ENCODE measurements around the gene TMPRSS6.

DNA sequence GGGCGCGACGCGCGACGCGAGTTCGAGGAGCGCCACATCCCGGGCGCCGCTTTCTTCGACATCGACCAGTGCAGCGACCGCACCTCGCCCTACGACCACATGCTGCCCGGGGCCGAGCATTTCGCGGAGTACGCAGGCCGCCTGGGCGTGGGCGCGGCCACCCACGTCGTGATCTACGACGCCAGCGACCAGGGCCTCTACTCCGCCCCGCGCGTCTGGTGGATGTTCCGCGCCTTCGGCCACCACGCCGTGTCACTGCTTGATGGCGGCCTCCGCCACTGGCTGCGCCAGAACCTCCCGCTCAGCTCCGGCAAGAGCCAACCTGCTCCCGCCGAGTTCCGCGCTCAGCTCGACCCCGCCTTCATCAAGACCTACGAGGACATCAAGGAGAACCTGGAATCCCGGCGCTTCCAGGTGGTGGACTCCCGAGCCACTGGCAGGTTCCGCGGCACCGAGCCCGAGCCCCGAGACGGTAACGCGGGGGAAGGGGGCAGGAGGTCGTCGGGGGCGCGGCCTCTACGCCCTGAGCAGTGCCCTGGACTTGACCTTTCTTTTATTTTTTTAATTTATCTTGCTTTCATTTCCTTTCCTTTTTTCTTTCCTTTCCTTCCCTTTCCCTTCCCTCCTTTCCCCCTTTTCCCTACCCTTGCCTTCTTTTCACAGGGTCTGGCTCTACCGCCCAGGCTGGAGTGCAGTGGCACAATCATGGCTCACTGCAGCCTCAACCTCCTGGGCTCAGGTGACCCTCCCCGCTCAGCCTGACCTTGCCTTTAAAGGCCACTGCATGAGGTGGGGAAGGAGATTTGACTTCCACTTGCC is 85.0 kb downstream of the TMPRSS6 start:
- peak; percentile 67 for TF ChIP-seq POLR2A (IDR thresholded peaks at IDR 0.05)
- TF ChIP-seq, protein P1, sequence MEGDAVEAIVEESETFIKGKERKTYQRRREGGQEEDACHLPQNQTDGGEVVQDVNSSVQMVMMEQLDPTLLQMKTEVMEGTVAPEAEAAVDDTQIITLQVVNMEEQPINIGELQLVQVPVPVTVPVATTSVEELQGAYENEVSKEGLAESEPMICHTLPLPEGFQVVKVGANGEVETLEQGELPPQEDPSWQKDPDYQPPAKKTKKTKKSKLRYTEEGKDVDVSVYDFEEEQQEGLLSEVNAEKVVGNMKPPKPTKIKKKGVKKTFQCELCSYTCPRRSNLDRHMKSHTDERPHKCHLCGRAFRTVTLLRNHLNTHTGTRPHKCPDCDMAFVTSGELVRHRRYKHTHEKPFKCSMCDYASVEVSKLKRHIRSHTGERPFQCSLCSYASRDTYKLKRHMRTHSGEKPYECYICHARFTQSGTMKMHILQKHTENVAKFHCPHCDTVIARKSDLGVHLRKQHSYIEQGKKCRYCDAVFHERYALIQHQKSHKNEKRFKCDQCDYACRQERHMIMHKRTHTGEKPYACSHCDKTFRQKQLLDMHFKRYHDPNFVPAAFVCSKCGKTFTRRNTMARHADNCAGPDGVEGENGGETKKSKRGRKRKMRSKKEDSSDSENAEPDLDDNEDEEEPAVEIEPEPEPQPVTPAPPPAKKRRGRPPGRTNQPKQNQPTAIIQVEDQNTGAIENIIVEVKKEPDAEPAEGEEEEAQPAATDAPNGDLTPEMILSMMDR (IDR thresholded peaks at IDR 0.05): no peak

All from right lobe of liver (tissue), 4 donors.